HUES64 (cell line): ENCODE data around the gene PSME1.

Experiments
- H3K27ac ChIP-seq: 2 replicates; pipeline ENCODE4 v1.7.0; 2013; ENCODE audit warnings: low read depth, low read length, inconsistent platforms
- H3K27me3 ChIP-seq: 2 replicates; pipeline ENCODE4 v1.6.1; 2013; ENCODE audit warnings: mild to moderate bottlenecking, low read length; ENCODE audit not compliant: insufficient read depth
- H3K36me3 ChIP-seq: 2 replicates; pipeline ENCODE4 v1.6.1; 2013; ENCODE audit warnings: mild to moderate bottlenecking, low read length; ENCODE audit not compliant: insufficient read depth
- H3K4me1 ChIP-seq: 2 replicates; pipeline ENCODE4 v1.6.1; 2013; ENCODE audit warnings: mild to moderate bottlenecking, low read length, moderate library complexity; ENCODE audit not compliant: insufficient read depth
- H3K4me3 ChIP-seq: 2 replicates; pipeline ENCODE4 v1.5.1; 2013; ENCODE audit warnings: mild to moderate bottlenecking, low read length, moderate library complexity
- H3K9ac ChIP-seq: 2 replicates; pipeline ENCODE4 v1.6.1; 2013; ENCODE audit warnings: mild to moderate bottlenecking, low read depth, low read length
- H3K9me3 ChIP-seq: 2 replicates; pipeline ENCODE4 v1.6.1; 2013; ENCODE audit warnings: low read depth, low read length; ENCODE audit not compliant: insufficient read depth
- WGBS: fragments of 150-250, 120-280 bp; methylation state at CpG from one replicate; pipeline ENCODE4 v1.1.7; 2013; ENCODE audit warnings: missing lambda C conversion rate; 5-methylcytosine and 5-hydroxymethylcytosine counted together

PSME1 gene

DNA sequence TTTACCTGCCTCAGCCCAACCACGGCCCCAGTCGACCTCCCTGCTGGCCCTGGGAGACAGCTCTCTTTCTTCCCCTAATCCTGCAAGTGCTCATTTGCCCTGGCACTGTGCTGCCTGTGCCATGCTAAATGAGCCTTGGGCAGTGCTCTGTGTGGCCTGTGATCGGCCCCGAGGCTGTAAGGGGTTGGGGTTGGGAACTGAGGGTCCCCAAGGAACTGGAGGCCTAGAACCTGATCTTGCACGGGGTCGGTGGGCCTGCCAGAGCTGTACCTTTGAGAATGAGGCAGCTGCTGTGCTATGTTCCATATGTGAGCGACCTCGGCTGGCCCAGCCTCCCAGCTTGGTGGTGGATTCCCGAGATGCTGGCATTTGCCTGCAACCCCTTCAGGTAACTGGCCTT lies 14.1 kb downstream of the PSME1 start:
- H3K4me3 ChIP-seq = no peak overlapping the region
- 94% methylated on average over 9 of the region's 9 CpGs for WGBS
- no peak overlapping the region for H3K27ac ChIP-seq
- H3K9me3 ChIP-seq = no peaks in the 10 kb centered on the region
- H3K9ac ChIP-seq = no peak overlapping the region
- peaks cover 56% of the 10 kb centered on the region for H3K36me3 ChIP-seq
- no peaks in the 10 kb centered on the region for H3K27me3 ChIP-seq
- peaks cover 10% of the 10 kb centered on the region; the same call in 1 of the 2 replicates for H3K4me1 ChIP-seq

DNA sequence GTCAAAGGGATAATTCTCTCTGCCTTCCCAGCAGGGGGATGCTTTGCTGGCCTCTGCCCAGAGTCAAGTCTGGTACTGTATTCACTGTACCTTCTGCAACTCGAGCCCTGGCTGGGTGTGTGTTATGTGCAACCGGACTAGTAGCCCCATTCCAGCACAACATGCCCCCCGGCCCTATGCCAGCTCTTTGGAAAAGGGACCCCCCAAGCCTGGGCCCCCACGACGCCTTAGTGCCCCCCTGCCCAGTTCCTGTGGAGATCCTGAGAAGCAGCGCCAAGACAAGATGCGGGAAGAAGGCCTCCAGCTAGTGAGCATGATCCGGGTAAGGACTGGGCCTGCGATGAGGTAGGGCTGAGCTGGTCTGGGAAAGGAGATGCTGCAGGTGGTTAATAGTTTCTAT lies 14.6 kb downstream of the PSME1 start:
- Histone ChIP-seq H3K4me1 (peaks cover 8% of the 10 kb centered on the region; the same call in 1 of the 2 replicates), H3K9me3 (no peaks in the 10 kb centered on the region), H3K27me3 (no peaks in the 10 kb centered on the region), H3K4me3 (no peak overlapping the region), H3K27ac (no peak overlapping the region), H3K36me3 (peaks cover 61% of the 10 kb centered on the region), H3K9ac (no peak overlapping the region)
- 96% methylated on average over 9 of the region's 9 CpGs for WGBS

GRCh38 chr14:24150993-24151392 lies 15.0 kb downstream of the PSME1 start:
- peaks cover 4% of the 10 kb centered on the region; the same call in 1 of the 2 replicates for H3K4me1 ChIP-seq
- H3K27ac ChIP-seq = no peak overlapping the region
- no peaks in the 10 kb centered on the region for H3K27me3 ChIP-seq
- H3K9ac ChIP-seq = no peak overlapping the region
- WGBS = 94% methylated on average over 8 of the region's 9 CpGs
- no peak overlapping the region for H3K4me3 ChIP-seq
- no peaks in the 10 kb centered on the region for H3K9me3 ChIP-seq
- H3K36me3 ChIP-seq = peaks cover 65% of the 10 kb centered on the region

GRCh38 chr14:24151404-24152080 lies 15.5 kb downstream of the PSME1 start:
- H3K27me3 ChIP-seq = no peaks in the 10 kb centered on the region
- no peak overlapping the region for H3K9ac ChIP-seq
- H3K27ac ChIP-seq = no peak overlapping the region
- 95% methylated on average over 16 of the region's 16 CpGs for WGBS
- peaks cover 4% of the 10 kb centered on the region; the same call in 1 of the 2 replicates for H3K4me1 ChIP-seq
- H3K36me3 ChIP-seq = peaks cover 70% of the 10 kb centered on the region
- H3K9me3 ChIP-seq = no peaks in the 10 kb centered on the region
- no peak overlapping the region for H3K4me3 ChIP-seq

DNA sequence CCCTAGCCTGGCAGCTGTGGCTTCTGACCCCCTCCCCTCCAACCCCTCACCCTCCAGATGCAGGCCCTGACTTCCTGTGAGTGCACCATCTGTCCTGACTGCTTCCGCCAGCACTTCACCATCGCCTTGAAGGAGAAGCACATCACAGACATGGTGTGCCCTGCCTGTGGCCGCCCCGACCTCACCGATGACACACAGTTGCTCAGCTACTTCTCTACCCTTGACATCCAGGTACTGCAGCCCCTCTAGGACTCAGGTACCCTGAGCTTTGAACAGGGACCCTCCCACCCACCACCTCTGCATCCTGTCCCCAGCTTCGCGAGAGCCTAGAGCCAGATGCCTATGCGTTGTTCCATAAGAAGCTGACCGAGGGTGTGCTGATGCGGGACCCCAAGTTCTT lies 19.1 kb downstream of the PSME1 start:
- H3K9ac ChIP-seq = no peak overlapping the region
- no peaks in the 10 kb centered on the region for H3K4me1 ChIP-seq
- no peak overlapping the region for H3K27ac ChIP-seq
- H3K9me3 ChIP-seq = no peaks in the 10 kb centered on the region
- H3K27me3 ChIP-seq = no peaks in the 10 kb centered on the region
- no peak overlapping the region for H3K4me3 ChIP-seq
- WGBS = 98% methylated on average over 10 of the region's 10 CpGs
- peaks cover 82% of the 10 kb centered on the region for H3K36me3 ChIP-seq

DNA sequence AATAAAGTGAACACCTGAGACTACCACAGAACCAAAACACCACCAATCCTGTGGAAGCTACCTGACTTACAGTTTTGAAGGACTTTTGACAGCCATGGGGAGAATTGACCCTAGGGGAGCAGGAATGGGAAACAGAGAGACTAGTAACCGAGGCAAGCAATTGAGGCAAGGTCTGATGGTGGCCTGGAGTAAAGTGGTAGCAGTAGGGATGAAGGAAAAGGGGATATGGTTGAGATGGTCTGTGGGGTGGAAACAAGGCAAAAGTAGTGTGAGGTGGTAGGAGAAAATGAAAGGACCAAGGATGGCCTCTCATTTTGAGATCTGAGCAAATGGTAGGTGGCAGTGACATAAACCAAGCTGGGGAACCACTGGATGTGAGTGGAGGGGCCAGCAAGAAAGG lies 20.8 kb downstream of the PSME1 start:
- peaks cover 72% of the 10 kb centered on the region for H3K36me3 ChIP-seq
- H3K27ac ChIP-seq = no peak overlapping the region
- H3K9ac ChIP-seq = no peak overlapping the region
- WGBS = 88% methylated on average over 1 of the region's 1 CpG
- H3K4me3 ChIP-seq = no peak overlapping the region
- H3K27me3 ChIP-seq = no peaks in the 10 kb centered on the region
- H3K9me3 ChIP-seq = no peaks in the 10 kb centered on the region
- H3K4me1 ChIP-seq = peaks cover 3% of the 10 kb centered on the region; the same call in 1 of the 2 replicates

GRCh38 chr14:24157331-24157730 lies 21.3 kb downstream of the PSME1 start:
- 96% methylated on average over 12 of the region's 12 CpGs for WGBS
- Histone ChIP-seq H3K27me3 (no peaks in the 10 kb centered on the region), H3K36me3 (peaks cover 67% of the 10 kb centered on the region), H3K27ac (no peak overlapping the region), H3K4me1 (peaks cover 3% of the 10 kb centered on the region; the same call in 1 of the 2 replicates), H3K4me3 (no peak overlapping the region), H3K9ac (no peak overlapping the region), H3K9me3 (no peaks in the 10 kb centered on the region)

DNA sequence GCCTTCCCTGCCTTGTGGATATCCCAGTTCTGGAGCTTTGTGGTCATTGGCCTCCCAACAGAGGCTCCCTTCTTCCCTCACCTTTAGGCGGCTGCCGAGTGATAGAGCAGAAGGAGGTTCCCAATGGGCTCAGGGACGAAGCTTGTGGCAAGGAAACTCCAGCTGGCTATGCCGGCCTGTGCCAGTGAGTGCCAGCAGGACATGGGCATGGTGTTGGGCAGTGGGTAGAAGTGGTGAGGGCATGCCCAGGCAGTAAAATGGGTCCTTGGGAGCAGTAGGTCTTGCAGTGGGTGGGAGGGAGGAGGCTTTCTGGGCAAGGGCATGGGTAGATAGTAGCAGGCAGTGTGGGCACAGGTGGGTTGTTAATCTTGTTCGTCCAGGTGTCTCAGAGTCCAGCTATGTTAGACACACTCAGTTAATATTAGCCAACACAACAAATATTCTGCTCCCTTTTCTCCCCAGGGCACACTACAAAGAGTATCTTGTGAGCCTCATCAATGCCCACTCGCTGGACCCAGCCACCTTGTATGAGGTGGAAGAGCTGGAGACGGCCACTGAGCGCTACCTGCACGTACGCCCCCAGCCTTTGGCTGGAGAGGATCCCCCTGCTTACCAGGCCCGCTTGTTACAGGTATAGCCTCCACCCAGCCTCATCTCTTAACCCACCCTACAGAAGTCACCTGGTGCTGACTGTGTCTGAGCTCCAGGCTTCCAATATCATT lies 23.9 kb downstream of the PSME1 start:
- WGBS = 94% methylated on average over 11 of the region's 11 CpGs

GRCh38 chr14:24160499-24160849 lies 24.5 kb downstream of the PSME1 start:
- Histone ChIP-seq H3K4me1 (peaks cover 3% of the 10 kb centered on the region; the same call in 1 of the 2 replicates), H3K9me3 (no peaks in the 10 kb centered on the region), H3K27me3 (no peaks in the 10 kb centered on the region), H3K9ac (no peak overlapping the region), H3K36me3 (peaks cover 70% of the 10 kb centered on the region), H3K27ac (no peak overlapping the region; the same call in 1 of the 2 replicates), H3K4me3 (no peak overlapping the region)
- 93% methylated on average over 4 of the region's 4 CpGs for WGBS

More for the DNA sequence above, 23.9 kb downstream of the PSME1 start:
- Histone ChIP-seq H3K4me1 (peaks cover 3% of the 10 kb centered on the region; the same call in 1 of the 2 replicates), H3K9ac (no peak overlapping the region), H3K36me3 (peaks cover 70% of the 10 kb centered on the region), H3K9me3 (no peaks in the 10 kb centered on the region), H3K27ac (no peak overlapping the region), H3K4me3 (no peak overlapping the region), H3K27me3 (no peaks in the 10 kb centered on the region)

GRCh38 chr14:24160850-24161804 lies 25.1 kb downstream of the PSME1 start, which contains the start of gene IRF9:
Gene IRF9, plus strand, starts transcription at chr14:24161265. Its CDS starts 880 bp downstream, at chr14:24162145.
- H3K4me3 ChIP-seq = peak within 1 kb of the TSS; percentile 58
- peaks cover 70% of the 10 kb centered on the region for H3K36me3 ChIP-seq
- peak within 1 kb of the TSS; percentile 62; the same call in 1 of the 2 replicates for H3K9ac ChIP-seq
- H3K27me3 ChIP-seq = no peaks in the 10 kb centered on the region
- peaks cover 3% of the 10 kb centered on the region; the same call in 1 of the 2 replicates for H3K4me1 ChIP-seq
- 21% methylated on average over 12 of the region's 12 CpGs for WGBS
- H3K9me3 ChIP-seq = no peaks in the 10 kb centered on the region
- peak within 1 kb of the TSS; percentile 19; the same call in 1 of the 2 replicates for H3K27ac ChIP-seq
